Activated naive CD4-positive, alpha-beta T cell treated with Interleukin-2 at 50 U/mL for 16 hours (primary cell): ENCODE results near the gene NR6A1.
"Not testable (repeated sequence)": the region's sequence is repeated elsewhere in the genome, so short reads cannot be mapped to it uniquely, and the experiment has no call there.

Experiments
- DNase-seq: peaks from one replicate; pipeline ENCODE4 v3.0.0-alpha.2; 2020

NR6A1 gene

GRCh38 chr9:124776618-124776953, 5.5 kb upstream of the NR6A1 start:
- no peak for DNase-seq

GRCh38 chr9:124774129-124774978, 3.2 kb upstream of the NR6A1 start:
- DNase-seq, result peak; percentile 85

DNA sequence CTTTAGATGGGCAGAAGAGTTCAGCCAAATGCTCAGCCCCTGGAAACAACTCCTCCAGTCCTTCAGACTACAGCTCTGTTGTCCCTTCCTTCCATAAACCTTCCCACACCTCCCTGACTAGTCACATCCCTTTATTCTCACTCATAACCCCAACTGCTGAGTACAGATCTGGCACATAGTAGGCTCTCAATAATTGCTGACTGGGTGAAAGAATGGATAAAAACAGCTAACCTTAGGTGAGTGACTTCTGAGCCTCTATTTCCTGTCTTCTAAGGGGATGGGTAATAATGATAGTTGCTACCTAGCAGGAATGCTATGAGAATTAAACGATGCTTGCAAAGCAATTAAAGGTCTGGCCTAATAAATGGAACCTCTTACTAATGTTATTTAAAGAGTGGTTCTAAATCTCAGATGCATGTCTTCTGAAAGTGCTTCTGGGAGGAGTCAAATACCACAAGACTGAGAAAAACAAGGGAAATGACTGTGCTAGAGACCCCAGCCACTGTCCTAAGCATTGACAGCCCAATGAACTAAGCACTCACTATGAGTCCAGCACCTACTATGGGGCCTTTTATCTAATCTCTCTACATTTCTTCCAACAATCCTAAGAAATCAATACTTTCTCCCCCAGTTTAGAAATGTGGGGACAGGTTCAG, 2.5 kb upstream of the NR6A1 start:
- DNase-seq, result no peak

- not testable (repeated sequence) for DNase-seq
Observed at GRCh38 chr9:124772877-124773276, 1.8 kb upstream of the NR6A1 start.

DNA sequence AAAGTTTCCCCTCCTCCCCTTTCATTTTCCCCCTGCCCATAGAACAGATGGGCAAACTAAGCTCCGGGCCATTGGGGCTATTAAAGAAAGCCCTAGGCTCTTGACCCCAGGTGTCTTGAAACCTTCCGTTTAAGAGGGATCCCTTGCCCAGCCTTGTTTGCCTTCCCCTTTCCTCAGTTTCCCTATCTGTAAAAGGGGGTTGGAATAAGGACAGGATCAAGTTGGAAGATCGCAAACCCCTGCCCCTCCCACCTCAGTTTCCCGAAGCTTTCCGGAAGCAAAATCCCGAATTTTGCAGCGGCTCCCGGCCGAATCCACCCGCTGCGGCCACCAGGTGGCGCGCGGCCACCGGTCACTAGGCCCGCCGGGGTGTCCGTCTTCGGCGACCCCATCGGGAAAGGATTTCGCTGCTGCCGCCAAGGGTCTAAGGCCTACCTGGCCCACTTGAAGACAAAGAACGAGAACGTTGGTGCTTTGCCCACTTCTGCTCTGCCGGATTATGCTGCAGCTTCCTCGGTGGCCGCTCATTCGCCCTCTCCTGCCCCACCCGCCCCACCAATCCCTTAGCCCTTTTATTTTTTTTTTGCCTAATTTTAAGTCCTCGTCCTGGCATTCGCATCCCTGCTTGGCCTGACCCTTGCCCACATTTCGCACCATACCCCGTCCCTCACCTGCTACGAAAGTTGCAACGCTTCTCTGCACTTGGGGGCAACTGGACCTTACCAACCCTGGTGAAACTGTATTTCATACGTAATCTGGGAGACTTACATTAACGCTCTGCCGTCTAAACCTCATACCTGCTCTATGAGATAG, 962 bp upstream of the NR6A1 start:
- peak; percentile 39 for DNase-seq

GRCh38 chr9:124770359-124771020, 621 bp downstream of the NR6A1 start:
- peak; percentile 22 for DNase-seq

- peak; percentile 22 for DNase-seq
Observed at GRCh38 chr9:124769549-124770358, 1.4 kb downstream of the NR6A1 start.

DNA sequence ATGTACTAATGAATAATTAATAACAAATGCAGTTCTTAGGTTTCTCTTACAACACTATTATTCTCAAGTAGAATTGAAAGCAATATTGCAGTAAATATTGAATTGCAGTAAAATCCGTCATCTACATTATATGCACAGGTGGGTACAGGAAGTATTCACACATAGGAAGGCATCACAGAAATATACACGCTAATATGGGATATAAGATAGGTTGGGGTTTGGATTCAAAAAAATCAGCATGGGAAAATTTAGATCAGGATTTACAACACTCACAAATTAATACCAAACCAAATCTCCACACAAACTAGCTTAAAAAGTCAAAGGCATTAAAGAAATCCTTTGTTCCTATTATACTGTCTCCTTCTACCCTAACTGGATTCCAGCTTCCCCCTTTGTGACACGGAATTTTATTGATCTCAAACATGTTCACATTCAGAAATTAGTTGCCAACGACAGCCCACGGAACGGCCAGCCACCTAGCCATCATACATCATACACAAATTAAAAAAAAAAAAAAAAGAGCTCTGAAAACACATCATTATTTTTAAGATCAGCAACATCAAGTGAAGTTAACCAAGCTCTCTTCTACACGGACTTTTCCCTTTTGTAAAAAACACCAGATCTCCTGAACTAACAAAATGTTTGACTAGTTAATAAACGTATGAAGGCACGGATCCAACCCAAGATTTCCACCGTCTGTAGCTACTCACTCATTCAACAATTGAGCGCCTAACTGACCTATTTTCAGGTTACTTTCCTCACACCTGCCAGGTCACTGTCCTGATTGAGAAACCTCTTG, 2.2 kb downstream of the NR6A1 start:
- no peak for DNase-seq

DNA sequence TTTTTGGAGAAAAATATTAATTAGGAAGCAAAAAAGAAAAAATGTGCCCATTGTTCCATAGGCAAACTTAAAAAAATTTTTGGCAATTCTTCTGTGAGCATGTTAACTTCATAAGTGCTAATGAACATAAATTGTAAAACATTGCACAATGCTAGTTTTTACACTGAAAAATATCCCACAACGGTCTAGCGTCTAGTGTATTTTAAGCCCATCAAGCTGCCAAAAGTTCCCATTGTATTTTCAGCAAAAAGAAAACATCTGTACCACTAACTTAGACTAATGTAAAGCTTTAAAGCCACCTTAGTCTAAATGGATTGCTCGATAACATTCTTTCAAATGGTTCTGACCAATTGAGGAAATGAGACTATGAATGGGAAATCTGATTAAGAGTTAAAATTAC, 2.8 kb downstream of the NR6A1 start:
- DNase-seq, result no peak

DNA sequence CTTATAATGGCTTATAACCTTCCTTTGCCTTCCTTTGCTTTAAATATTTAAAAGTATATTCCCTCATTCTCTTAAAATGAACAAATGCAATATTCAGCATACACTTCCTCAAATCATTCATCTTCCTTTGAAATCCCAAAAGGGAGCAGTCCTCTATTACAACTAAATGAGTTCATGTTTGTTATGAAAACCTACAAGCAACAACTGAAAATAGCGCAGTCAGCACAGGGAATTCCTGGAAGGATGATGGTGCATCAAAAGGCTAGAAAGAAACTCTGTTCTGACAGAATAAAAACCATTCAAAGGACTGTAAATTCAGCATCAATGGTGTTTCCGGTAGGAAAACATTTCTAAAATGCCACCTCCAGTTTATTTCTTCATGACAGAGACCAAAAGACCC, 3.3 kb downstream of the NR6A1 start:
- DNase-seq, result no peak

- DNase-seq, result no peak
Observed at GRCh38 chr9:124766815-124767554, 4.1 kb downstream of the NR6A1 start.

DNA sequence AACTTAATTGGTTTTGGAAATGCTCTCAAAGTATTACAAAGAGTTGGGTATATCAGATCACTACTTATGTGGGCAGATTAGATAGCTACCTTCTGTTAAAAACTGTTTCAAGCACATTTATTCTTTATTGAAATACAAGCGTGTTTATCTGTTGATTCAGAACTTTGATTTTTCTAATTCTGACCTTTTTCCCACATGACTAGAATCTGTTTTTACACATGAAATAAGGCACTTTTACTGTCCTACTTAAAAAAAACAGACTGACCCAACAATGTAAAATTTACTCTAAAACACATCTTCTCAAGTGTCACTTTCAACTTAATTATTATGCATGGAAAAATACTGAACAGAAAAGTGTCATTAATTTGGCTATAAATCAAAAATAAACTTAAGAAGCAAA, 4.8 kb downstream of the NR6A1 start:
- DNase-seq, result no peak

- no peak for DNase-seq
Observed at GRCh38 chr9:124765439-124765835, 5.7 kb downstream of the NR6A1 start.

- DNase-seq, result no peak
Observed at GRCh38 chr9:124764774-124765438, 6.2 kb downstream of the NR6A1 start.

- no peak for DNase-seq
Observed at GRCh38 chr9:124762633-124763032, 8.5 kb downstream of the NR6A1 start.

DNA sequence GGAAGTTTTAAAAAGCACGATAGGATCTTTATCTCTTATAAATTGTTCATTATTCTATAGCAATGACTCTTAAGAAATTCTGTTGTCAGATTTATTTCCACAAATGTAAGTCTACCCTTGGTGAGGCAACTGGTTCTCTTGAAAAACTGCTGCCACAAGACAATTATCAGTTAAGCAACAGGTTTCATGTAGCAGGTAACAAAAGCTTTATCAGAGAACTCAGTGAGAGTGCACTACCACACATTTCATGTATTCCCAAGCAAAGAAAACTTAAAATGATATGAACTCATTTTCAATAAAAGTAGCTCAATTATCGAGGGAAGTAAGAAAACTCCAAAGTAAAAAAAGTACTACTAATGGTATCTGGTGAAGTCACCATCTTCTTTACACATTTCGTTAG, 9.4 kb downstream of the NR6A1 start:
- no peak for DNase-seq

DNA sequence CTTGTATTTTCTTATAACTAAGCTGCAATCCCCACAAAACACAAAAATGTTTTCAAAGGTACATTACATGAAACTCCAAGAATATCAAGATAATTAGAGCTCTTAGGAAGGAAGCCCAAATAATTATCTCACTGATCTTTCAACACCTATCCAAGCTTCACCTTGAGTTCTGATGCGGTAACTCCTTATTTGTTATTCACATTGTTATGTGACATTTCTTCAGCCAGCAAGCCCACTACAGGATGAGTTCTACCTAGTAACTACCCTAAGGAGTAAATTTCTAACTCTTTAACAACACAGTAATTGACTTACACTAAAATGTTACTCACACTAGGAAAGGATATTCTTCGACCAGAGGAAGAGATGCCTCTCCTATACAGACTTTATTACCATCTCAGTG, 9.9 kb downstream of the NR6A1 start:
- DNase-seq, result no peak

DNA sequence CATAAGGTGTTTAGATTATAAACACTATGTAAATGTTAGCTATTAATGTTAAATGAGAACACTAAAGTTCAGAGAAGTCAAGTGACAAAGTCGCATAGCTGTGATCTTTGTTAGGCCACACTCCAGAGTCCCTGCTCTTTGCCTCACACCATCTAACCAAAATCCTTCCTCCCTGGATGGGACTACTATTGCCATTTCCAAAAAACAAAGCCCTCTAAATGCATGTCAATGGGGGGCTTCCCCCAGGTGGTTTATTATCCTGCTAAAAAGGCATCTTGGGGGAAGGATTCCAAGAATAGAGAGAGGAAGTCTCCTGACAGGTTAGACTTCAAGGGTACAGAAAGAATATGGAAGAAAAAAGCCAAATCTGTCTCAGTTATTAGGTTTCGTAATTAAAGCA, 10.4 kb downstream of the NR6A1 start:
- DNase-seq, result no peak

- DNase-seq, result no peak
Observed at GRCh38 chr9:124759327-124759726, 11.8 kb downstream of the NR6A1 start.

DNA sequence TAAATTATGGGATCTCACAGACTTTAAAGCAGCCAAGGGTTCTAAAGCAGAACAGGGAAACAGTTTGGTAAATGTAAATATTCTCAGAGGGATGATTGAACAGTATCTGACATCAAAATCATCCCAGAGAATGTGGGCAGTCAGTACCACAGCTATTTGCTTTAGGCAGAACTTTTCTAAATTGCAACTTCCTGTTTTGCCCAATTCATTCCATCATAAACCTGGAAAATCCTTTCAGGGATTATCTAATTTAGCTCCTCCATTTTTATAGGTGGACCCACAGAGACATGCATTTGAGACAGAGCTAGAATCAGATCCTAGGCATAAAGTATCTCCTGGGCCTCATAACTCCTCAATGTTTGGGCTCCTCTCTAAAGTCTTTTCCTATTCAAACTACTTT, 12.4 kb downstream of the NR6A1 start:
- DNase-seq, result no peak
